A549 treated with dexamethasone at 1 μM for 4 hours (cell line): ENCODE results near the gene LARP4B. TPM values are rescaled to one million over a fixed set of nuclear protein-coding genes. Genes with fewer than 3 reads are reported as not detected.

Experiments
- total RNA-seq: library from RNA; stranded (reverse); fragments of 200-300 nt; extraction: Qiagen RNA extraction; gene quantifications from 5 replicates; pipeline ENCODE4 v1.2.3, GENCODE V29; 2022

Gene LARP4B
- 33.8 to 45.4 TPM (median 41.3 TPM) in 5 replicates for total RNA-seq

DNA sequence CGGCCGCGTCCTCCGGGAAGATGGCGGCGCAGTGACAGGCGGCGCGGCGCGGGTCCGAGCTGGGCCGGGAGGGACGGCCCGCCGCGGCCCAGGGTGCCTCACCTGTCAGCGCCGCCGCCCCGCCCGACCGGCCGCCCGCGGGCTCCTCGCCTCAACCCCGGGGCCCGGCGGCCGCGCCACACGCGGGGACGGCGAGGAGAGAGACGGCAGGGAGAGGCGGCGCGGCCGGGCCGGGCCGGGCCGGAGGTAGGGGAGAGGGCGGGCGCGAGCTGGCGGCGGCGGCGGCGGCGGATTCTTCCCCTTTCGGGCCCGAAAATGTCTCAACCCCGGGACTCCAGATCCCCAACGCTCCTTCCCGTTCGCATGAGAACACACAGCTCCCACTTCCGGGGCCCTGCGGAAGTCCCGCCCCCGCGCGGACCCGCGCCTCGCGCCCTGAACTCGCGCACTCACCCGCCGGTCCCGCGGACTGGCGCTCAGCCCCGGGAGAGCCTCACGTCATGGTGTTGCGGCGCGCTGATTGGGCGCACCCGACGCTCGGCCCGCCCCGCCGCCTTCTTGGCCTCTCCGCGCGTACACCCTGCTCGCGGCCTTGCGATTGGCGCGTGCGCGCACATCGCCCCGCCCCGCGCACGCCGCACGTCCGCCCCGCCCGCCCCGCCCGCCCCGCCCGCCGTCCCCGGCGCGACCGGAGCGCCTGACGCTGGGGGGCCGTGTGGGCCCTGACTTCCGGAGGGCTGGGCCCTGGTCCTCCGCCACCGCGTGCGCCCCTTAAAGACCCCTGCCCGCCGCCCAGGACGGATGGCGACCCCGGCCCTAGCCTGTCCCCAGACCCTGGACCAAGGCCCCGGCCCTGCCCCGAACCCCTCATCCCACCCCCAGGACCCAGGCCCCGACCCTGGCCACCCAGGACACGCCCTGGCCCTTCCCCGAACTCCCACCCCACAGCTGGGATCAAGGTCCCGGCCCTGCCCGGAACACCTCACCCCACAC, at the start of gene LARP4B:
LARP4B (minus strand) TSS at position 380 of the 993 bp plus-strand sequence. CDS start 45,984 bp downstream, outside the sequence.

Other genes starting within 250 kb of the LARP4B start
- gene DIP2C, start 242.0 kb downstream of the LARP4B start, total RNA-seq: 9.1 to 16.6 TPM (median 13.8 TPM) in 5 replicates
- gene GTPBP4, start 56.7 kb upstream of the LARP4B start, total RNA-seq: 97.4 to 131 TPM (median 104 TPM) in 5 replicates
- 0.07 TPM in 1 of 5 replicates, not detected in the others for gene IDI2, start 94.2 kb upstream of the LARP4B start, total RNA-seq
- 29.8 to 36.3 TPM (median 32.0 TPM) in 5 replicates for gene IDI1, start 117.4 kb upstream of the LARP4B start, total RNA-seq
- gene WDR37, start 124.7 kb upstream of the LARP4B start, total RNA-seq: 7.2 to 9.9 TPM (median 8.5 TPM) in 5 replicates